Osteoblast (primary cell): ENCODE measurements around the gene TFAP2A. TPM values are rescaled to one million over a fixed set of nuclear protein-coding genes. Genes with fewer than 3 reads are reported as not detected.

Source experiments
- DNase-seq: peaks from one replicate; pipeline ENCODE4 v3.0.0; 2011; ENCODE audit warnings: low spot score, mixed read lengths; ENCODE audit not compliant: insufficient read length; ENCODE audit errors: missing footprints
- H2AFZ ChIP-seq: 2 replicates; pipeline ENCODE4 v1.6.0; 2011; ENCODE audit warnings: mild to moderate bottlenecking, low read length
- H3K27ac ChIP-seq: 2 replicates; pipeline ENCODE4 v1.5.1; 2011; ENCODE audit warnings: mild to moderate bottlenecking, low read depth, low read length, moderate library complexity
- H3K27me3 ChIP-seq: 2 replicates; pipeline ENCODE4 v1.6.0; 2012; ENCODE audit warnings: mild to moderate bottlenecking, control low read depth, inconsistent platforms, low read length, moderate library complexity; ENCODE audit not compliant: insufficient read depth
- H3K36me3 ChIP-seq: 2 replicates; pipeline ENCODE4 v1.5.1; 2011; ENCODE audit warnings: mild to moderate bottlenecking, low read length, control low read depth, moderate library complexity; ENCODE audit not compliant: insufficient read depth
- H3K4me1 ChIP-seq: 2 replicates; pipeline ENCODE4 v1.5.1; 2011; ENCODE audit warnings: mild to moderate bottlenecking, low read length, control low read depth, moderate library complexity; ENCODE audit not compliant: insufficient read depth
- H3K4me2 ChIP-seq: 2 replicates; pipeline ENCODE4 v1.6.0; 2011; ENCODE audit warnings: mild to moderate bottlenecking, low read length; ENCODE audit not compliant: insufficient read depth
- H3K4me3 ChIP-seq: fragments of 200-600 bp; sonication (generic); 3 replicates; pipeline ENCODE4 v1.5.1; 2012; ENCODE audit warnings: mild to moderate bottlenecking, low read length, inconsistent platforms; ENCODE audit not compliant: insufficient read depth
- H3K79me2 ChIP-seq: 2 replicates; pipeline ENCODE4 v1.6.0; 2012; ENCODE audit warnings: mild to moderate bottlenecking, low read length, control low read depth, inconsistent platforms; ENCODE audit not compliant: insufficient read depth
- H3K9me3 ChIP-seq: 2 replicates; pipeline ENCODE4 v1.5.1; 2011; ENCODE audit warnings: low read depth, low read length, control low read depth
- H4K20me1 ChIP-seq: 2 replicates; pipeline ENCODE4 v1.6.0; 2012; ENCODE audit warnings: mild to moderate bottlenecking, low read length, control low read depth; ENCODE audit not compliant: insufficient read depth
- total RNA-seq: library from RNA; depleted of rRNA; stranded (reverse); fragments of >200 nt; gene quantifications from 2 replicates; pipeline ENCODE4 v1.2.3, GENCODE V29; 2012
- TF ChIP-seq, protein P1 (sequence below): IDR thresholded peaks from 2 replicates; pipeline ENCODE4 v1.5.1; 2011; ENCODE audit warnings: mild to moderate bottlenecking, low read depth, low read length, moderate library complexity; ENCODE audit errors: extremely low read depth

The TFAP2A gene
- total RNA-seq, 1 donor, result 0.36 TPM

DNA sequence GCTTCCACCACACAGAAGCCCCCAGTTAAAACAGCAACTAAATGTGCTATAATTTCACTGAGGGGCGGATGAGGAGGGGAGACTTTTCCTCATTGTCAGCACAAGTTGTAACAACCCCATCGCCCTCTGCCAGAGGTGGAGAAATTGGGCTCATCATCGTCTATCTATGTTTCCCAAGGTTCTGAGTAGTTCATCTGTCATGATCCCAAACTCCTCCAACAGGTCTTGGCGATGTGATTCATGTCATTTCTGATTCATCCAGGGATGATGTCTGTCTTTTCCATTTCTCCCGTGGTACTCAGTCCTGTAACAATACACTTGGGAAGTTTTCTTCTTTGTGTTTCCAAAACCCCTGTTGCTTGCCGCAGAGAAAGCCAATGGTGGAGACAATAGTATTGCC, 51.0 kb downstream of the TFAP2A start:
- no peak for DNase-seq
- TF ChIP-seq, protein P1, sequence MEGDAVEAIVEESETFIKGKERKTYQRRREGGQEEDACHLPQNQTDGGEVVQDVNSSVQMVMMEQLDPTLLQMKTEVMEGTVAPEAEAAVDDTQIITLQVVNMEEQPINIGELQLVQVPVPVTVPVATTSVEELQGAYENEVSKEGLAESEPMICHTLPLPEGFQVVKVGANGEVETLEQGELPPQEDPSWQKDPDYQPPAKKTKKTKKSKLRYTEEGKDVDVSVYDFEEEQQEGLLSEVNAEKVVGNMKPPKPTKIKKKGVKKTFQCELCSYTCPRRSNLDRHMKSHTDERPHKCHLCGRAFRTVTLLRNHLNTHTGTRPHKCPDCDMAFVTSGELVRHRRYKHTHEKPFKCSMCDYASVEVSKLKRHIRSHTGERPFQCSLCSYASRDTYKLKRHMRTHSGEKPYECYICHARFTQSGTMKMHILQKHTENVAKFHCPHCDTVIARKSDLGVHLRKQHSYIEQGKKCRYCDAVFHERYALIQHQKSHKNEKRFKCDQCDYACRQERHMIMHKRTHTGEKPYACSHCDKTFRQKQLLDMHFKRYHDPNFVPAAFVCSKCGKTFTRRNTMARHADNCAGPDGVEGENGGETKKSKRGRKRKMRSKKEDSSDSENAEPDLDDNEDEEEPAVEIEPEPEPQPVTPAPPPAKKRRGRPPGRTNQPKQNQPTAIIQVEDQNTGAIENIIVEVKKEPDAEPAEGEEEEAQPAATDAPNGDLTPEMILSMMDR, result no peak
- no peaks in the 10 kb centered on the region for H3K9me3 ChIP-seq

GRCh38 chr6:10362300-10362699, 52.6 kb downstream of the TFAP2A start:
- TF ChIP-seq, protein P1, result no peak

More for the DNA sequence above, 51.0 kb downstream of the TFAP2A start:
- H3K4me2 ChIP-seq, result no peak overlapping the region
- H3K36me3 ChIP-seq, result no peaks in the 10 kb centered on the region
- H3K4me3 ChIP-seq, result no peak overlapping the region
- H3K4me1 ChIP-seq, result no peaks in the 10 kb centered on the region
- no peaks in the 10 kb centered on the region for H3K27me3 ChIP-seq
- H2AFZ ChIP-seq, result no peak overlapping the region
- no peaks in the 10 kb centered on the region for H3K79me2 ChIP-seq
- H3K27ac ChIP-seq, result no peak overlapping the region
- no peaks in the 10 kb centered on the region for H4K20me1 ChIP-seq

DNA sequence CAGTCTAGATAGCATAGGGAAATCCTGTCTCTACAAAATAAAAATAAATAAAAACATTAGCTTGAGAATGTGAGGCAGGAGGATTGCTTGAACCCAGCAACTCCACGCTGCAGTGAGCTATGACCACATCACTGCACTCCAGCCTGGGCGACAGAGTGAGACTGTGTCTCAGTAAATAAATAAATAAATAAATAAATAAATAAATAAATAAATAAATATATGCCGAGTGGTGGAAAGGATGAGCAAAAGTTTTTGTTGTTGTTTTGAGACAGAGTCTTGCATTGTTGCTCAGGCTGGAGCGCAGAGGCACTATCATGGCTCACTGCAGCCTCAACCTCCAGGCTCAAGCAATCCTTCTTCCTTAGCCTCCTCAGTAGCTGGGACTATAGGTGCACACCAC, 53.4 kb downstream of the TFAP2A start:
- H3K9me3 ChIP-seq, result no peaks in the 10 kb centered on the region
- no peak overlapping the region for H3K4me2 ChIP-seq
- H3K27me3 ChIP-seq, result no peaks in the 10 kb centered on the region
- H3K4me3 ChIP-seq, result no peak overlapping the region
- TF ChIP-seq, protein P1, result no peak
- H2AFZ ChIP-seq, result no peak overlapping the region
- no peak for DNase-seq
- H4K20me1 ChIP-seq, result no peaks in the 10 kb centered on the region
- no peaks in the 10 kb centered on the region for H3K4me1 ChIP-seq
- H3K79me2 ChIP-seq, result no peaks in the 10 kb centered on the region
- no peak overlapping the region for H3K27ac ChIP-seq
- H3K36me3 ChIP-seq, result no peaks in the 10 kb centered on the region

More at GRCh38 chr6:10362300-10362699, 52.6 kb downstream of the TFAP2A start:
- Histone ChIP-seq H3K4me1 (no peaks in the 10 kb centered on the region), H3K27me3 (no peaks in the 10 kb centered on the region), H3K9me3 (no peaks in the 10 kb centered on the region), H3K27ac (no peak overlapping the region), H2AFZ (no peak overlapping the region), H4K20me1 (no peaks in the 10 kb centered on the region), H3K79me2 (no peaks in the 10 kb centered on the region), H3K36me3 (no peaks in the 10 kb centered on the region), H3K4me3 (no peak overlapping the region), H3K4me2 (no peak overlapping the region)
- DNase-seq, result no peak

GRCh38 chr6:10359581-10359980, 55.3 kb downstream of the TFAP2A start:
- Histone ChIP-seq H3K4me2 (no peak overlapping the region), H3K79me2 (no peaks in the 10 kb centered on the region), H3K27ac (no peak overlapping the region), H4K20me1 (no peaks in the 10 kb centered on the region), H3K4me1 (no peaks in the 10 kb centered on the region), H2AFZ (no peak overlapping the region), H3K4me3 (no peak overlapping the region), H3K36me3 (no peaks in the 10 kb centered on the region), H3K9me3 (no peaks in the 10 kb centered on the region), H3K27me3 (no peaks in the 10 kb centered on the region)
- TF ChIP-seq, protein P1, result no peak
- no peak for DNase-seq
